Right forelimb (tissue), 1 donor: ENCODE measurements around the gene FBXO44.

Experiments used
- DNase-seq: peaks from one replicate; pipeline ENCODE4 v3.0.0-alpha.2; 2018

FBXO44 gene

DNA sequence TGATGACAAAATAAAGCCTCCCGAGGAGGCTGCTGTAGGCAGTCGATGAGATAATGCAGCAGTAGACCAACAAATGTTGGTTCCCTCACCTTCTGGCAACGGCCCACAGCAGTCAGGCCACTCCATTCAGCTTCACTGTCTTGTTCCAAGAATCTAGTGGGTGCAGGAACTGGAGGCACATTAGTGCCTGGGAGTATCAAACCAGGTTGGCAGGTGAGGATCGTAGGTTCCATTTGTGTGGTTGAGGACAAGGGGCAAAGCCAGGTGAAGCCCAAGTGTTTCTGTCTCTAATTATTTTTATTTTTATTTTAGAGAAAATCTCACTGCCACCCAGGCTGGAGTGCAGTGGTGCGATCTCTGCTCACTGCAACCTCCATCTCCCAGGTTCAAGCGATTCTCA lies 13.7 kb upstream of the FBXO44 start:
- no peak for DNase-seq

DNA sequence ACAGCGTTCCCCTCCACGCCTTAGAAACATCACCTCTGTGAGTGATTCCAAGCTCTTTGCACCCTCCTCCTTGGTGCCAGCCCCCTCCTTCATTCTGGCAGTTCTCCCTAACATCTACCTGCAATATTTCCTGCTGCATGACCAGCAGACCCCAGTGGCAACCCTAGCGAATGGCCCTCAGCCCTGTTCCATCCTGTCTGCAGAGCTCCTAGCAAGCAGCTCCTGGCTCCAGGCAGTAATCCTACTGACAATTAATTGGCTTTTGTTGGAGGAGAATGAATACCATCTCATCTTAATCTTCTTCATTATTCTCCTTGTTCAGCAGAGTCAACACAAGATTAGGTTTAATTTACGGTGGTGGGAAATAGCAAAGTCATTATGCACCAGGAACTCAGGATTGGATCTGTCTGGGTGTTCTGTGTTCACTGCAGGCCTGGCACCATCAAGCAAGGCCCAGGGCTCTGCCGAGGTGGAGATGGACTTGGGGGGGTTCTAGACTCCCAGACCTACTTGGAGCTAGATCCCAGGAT lies 12.8 kb upstream of the FBXO44 start:
- no peak for DNase-seq

DNA sequence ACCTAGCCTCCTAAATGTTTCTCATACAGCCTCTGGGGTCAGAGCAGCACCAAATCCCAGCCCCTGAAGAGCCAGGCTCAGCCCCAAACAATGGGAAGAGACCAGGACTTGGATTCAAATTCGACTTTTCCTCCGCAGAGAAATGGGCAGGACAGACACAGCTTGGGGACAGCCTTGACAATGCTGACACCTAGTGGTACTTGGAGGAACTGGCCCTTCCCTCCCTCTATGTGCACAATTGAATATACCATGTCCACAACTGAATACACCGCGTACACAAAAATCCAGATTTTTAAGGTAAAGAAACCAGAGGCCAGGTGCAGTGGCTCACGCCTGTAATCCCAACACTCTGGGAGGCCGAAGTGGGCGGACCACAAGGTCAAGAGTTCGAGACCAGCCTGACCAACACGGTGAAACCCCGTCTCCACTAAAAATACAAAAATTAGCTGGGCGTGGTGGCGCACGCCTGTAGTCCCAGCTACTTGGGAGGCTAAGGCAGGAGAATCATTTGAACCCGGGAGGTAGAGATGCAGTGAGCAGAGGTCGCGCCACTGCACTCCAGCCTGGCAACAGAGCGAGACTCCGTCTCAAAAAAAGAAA lies 12.2 kb upstream of the FBXO44 start:
- peak; percentile 81 for DNase-seq

DNA sequence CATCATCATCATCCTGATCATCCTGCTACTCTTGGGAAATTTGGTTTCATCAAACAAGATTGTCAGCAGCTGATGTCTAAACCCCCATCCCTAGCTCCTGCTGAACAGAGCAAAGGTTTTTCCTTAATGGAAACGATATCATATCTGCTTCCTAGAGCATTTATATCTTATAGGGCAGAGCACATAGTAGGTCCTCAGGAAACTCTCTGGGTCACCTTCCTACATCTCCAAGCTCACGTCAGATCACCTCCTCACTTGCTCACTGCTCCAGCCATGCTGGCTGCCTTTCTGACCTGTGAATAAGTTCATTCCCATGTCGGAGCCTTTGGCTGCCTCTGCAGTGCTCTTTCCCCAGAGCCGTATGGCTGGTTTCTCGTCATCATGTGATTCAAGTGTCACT lies 10.9 kb upstream of the FBXO44 start:
- no peak for DNase-seq

DNA sequence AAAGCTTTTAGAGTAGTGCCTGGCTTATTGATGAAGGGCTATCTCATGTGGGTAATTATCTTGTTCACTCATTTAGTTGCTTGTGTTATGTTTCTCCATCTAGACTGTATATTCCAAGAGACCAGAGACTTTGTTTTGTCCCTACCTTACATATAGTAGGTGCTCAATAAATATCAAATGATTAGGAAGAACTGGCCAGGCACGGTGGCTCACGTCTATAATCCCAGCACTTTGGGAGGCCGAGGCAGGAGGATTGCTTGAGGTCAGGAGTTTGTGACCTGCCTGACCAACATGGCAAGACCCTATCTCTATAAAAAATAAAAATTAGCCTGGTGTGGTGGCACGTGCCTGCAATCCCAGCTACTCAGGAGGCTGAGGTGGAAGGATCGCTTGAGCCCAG lies 9.4 kb upstream of the FBXO44 start:
- no peak for DNase-seq

DNA sequence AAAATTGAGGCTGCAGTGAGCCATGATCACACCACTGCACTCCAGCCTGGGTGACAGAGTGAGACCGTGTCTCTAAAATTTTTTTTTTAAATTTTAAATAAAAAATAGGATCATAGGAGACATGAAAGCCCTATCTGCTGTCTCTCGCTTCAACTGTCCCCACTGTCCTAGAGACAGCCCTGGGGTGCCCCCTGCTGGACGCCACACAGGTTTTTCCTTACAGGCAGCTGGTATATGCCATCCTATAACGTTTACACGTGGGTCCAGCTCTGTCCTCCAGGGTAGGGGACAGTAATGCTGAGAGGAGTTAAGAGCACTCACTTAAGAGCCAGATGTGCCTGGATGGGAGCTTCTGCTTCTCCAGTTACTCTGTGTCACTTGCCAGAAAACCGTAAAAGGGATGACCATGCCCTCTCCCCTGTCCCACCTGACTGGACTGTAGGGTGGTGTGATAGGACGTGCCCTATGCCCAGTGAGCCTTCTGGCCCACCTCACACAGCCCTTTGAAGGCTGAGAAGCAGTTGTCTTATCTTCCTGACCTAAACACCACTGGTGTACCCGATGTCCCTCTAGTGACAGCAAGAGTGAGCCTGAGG lies 8.9 kb upstream of the FBXO44 start:
- peak; percentile 84 for DNase-seq

DNA sequence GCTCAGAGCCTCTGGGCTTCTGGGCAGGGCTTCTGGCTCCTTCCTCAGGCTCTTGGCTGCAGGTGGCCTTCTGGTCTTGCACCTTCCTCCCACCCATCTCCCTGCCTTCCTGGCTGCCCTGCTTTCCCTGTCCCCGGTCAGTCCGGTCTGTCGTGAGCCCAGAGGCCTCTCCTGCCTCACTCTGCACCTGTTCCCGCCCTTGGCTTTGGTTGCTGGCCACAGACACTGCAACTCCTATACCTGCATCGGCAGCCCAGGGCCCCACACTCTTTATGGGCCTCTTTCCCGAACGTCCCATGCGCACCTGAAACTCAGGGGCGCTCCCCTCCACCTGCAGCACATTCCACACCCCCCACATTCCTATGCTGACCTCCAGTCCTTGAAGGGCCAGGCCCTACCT lies 8.4 kb upstream of the FBXO44 start:
- no peak for DNase-seq

DNA sequence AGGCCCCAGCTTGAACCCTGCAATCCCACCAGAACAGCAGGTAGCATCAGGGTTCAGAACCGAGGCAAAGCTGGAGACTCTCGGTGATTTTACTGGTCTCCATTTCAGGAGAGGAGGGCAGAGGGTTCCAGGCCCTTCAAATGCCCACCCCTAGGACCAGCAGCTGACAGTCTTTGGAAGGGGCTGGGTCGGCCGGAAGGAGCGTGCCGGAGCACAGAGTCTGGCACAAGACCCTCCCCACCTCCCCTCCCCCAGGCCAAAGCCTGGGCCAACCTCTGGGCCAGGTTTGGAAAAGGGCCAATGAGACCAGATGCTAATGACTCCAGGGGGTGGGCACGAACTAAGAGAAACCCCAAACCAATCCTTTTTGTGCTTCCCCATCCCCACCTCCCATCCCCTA lies 7.3 kb upstream of the FBXO44 start:
- DNase-seq = no peak

DNA sequence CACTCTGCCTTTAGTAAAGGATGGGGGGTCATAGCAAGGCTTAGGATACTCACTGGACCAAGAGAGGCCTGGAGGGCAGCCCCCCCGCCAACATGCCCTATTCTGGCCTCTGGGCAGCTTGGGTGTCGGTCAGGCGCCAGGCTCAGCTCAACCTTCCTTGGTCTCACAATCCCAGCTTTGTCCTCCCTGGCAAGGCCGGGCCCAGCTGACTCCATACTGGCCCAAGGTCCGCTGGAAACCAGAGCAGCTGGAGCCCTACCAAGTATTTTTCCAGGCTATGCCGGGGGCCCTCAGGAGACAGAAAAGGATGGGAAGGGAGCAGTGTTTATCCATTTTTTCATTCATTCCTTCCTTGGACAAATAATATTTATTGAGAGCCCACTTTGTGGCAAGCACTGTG lies 6.6 kb upstream of the FBXO44 start:
- DNase-seq = peak; percentile 53

DNA sequence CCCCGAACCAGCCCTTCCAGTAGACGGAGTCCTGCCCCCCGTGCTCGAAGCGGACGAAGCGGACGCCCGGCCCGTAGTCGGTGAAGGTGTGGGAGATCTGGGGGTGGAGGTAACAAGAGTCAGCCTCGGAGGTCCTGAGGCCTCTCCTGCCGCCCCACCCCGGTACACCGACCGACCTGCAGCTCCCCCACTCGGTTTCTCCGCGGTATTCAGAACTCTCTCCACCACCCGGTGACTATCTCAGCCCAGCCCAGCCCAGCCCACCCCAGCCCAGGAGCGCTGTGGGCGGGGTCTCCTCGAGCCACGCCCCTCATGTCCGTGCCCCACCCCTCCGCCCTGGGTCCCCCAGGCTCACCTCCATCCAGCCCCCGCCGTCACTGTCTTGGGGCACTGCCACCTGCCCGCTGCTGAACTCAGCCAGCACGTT lies 5.9 kb upstream of the FBXO44 start:
- DNase-seq = no peak

DNA sequence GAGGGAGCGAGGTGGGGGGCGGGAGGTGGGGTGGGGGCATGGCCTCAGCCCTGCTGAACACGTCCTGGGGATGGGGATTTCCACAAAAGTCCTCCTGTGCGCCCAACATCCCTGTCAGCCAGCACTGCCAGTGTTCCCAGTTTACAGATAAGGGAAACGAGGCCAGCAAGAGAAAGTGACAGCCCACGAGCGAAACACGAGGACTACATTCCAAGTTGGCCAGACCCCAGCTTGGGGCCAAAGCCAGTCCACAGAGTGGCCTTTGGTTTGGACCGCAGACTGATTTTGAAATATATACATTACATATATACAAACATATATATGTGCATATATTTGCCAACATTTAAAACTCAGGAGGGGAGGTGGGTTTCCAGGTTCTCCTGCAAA lies 5.4 kb upstream of the FBXO44 start:
- DNase-seq = no peak

DNA sequence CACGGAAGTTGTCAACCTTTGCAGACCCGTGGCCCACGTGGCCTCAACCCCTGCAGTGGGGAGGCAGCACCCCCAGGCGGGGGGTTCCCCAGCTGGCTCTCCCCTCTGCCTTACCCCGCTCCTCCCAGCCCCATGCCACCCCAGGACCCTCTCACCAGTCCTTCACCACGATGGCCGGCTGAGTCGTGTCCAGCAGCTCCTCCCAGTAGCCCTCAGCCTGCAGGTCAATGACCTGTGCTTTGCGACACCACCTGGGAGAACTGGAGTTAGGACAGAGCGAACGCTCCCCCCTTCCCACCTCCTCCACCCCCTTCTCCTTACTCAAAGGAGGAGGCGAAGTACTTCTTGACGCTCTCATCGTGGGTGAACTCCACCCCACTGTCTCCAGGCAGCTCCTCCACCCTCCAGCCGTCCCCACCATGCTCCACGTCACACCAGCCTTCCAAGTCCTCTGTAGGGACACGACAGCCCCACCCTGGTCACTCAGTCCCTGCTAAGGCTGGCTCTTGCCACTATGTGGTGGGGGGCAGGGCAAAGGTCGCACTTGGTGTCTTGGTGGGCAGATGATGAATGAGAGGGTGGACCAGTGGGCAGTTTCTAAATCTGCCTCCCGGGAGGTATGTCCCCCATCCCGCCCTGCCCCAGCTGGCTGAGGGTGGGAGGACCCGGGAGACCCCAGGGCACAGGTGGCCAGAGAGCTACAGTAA lies 4.9 kb upstream of the FBXO44 start:
- no peak for DNase-seq

DNA sequence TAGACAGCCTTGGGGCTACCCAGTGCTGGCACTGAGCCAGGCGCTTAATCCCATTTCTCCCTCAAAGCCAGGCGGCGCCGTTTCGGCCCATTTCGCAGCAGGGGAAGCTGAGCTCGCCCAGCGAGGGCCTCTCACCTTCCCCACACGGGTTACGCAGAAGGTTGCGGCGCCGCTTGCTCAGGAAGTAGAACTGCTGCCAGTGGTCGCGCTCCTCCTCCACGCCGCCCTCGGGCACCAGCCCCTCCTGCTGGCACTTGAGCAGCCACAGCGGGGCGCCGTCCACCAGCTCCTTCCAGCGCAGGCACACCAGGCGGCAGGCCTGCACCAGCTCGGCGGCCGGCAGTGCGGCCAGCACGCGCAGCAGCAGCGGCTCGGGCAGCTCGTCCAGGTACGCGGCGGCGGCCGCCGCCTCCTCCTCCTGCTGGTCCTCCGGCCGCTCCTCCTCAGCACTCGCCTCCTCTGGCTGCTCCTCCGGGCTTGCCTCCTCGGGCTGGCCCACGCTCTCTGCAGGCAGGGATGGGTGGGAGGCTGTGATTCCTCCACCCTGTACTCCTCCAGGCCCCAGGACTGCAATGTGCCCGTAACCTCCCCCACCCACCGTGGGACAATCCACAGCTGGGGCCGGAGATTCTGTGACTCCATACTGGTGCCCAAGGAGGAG lies 4.2 kb upstream of the FBXO44 start:
- peak; percentile 70 for DNase-seq

DNA sequence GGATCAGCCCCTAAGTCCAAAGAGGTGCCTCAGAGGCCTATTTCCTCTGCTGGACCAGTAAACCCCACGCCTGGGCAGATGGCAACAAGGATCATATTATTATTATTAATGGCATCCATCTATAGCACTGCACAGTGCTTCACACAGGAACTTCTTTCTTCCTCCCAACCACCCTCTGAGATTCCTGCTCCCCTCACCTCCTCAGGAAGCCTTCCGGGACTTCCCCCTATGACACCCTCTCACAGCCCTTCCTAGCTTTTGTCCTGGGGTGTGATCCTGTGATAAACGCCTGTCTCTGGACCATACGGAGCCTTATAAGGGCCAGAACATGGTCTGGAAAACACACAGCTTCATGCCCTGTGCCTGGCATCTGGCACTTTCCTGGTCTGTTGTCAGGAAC lies 3.7 kb upstream of the FBXO44 start:
- no peak for DNase-seq

DNA sequence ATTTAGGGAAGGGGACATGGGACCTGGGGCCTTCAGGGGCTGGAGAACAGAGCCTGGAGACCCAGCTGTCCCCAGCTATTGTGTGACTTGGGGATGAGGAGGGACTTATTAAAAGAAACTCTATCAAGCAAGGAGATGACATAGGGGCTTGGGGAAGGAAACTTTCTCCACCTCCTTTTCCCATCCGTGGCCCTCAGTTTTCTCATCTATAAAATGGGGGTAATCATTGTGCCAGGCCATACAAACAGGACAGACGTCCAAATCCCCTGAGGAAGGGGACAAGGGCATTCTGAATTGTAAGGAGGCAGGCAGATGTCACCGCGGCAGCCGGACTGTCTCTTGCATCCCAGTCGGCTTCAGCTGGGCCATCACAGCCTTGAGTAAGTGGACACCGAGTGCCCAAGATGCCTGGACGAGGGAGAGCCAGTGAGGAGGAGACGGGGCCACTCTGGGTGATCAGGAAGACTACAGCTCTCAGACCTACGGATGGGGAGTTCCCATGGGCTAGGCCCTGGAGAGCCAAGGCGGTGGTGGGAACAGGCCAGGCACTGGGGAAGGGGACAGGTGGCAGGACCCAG lies 2.4 kb upstream of the FBXO44 start:
- no peak for DNase-seq

DNA sequence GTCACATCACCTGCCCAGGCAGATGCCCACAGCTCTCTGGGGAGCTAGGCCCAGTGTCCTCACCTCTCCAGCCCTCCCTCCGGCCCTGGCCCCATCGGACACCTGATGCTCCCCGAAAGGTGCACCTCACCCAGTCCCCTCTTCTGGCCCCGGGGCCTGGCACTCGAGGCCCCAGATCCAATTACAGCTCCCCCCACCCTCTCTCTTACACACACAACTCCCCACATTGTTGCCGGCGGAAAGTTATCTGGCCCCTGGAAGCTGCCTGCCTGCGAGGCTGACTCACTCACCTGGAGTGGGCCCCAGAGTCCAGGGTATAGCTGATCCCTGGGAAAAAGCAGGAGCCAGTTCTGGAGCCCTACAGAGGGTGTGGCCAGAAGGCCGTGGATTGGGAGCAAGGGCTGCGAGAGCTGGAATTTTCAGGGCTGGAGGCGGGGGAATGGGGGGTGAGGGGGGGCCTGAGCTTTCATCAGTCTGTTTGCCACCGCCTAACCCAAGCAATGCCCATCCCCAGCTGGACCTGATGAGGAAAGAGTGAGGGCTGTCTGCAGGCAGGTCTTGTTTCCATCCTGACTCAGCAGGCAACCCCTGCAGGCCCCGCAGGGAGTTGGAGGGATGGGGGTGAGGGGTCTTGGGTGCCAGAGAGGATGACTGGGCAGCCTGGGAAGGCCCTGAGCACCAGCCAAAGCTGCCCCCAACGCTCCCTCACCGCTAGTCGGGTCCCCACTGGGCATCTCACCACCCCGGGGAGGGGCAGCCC lies 1.4 kb upstream of the FBXO44 start:
- no peak for DNase-seq

DNA sequence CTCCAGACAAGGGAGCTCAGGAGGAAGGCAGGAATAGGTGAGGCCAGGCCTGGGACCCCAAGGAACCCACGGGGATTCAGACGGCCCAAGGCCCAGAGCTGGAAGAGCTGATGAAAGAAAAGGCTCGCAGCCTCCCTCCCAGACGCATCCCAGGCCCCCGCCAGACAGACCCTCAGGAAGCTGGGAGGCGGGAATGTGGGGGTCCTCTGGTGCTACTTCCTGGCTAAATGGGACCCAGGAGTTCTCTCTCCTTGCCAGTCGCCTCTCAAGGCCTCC lies 878 bp upstream of the FBXO44 start:
- DNase-seq = no peak

DNA sequence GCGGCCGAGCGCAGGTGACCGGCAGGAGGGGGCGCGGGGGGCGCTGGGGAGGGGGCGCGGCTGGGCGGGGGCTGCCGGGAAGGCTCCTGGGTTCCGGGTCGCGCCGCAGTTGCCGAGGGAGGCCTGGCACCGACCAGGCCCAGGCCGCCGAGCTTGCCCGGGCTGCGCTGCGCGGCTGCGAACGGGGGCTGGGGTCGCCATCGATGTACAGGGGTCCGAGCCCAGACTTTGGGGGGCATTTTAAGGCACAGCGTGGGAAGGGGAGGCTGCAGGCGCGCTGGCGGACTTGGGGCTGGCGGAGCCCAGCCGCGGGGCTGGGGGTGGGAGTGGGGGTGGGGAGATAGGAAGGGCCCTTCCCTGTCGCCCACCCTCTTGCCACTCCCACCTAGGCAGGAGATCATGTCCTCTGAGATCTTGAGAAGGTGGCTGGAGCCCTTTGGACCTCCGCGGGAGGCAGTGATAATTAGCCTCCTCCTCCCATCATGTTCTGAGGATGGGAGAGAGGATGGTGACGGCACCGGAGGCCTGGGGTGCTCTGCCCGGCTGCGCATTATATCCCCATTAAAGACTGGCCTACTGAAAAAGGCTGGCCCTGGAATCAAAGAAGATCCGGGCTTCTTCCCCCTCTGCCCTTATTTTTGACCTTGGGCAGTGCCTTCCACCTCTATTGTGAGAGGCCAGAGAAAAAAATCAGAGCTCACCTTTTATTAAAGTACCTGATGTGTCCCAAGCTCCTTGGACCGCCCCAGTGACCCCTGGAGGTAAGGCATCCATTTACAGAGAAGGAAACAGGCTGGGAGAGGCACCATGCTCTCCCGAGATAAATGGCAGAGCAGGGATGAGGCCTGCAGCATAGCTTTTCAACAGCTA lies 497 bp downstream of the FBXO44 start:
- no peak for DNase-seq

DNA sequence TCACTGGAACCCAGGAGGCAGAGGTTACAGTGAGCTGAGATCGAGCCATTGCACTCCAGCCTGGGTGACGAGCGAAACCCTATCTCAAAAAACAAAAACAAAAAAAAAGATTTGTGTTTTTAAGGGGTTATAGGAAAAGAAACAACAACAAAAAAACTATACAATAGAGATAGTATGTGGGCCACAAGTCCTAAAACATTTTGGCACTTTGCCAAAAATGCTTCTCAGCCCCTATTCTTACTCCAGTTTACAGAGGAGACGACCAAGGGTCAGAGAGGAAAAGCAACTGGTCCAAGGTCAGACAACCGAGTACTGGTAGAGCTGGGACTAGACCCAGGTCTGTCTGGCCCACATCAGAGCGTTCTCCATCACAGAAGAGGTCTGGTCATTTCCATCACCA lies 3.0 kb downstream of the FBXO44 start:
- no peak for DNase-seq

DNA sequence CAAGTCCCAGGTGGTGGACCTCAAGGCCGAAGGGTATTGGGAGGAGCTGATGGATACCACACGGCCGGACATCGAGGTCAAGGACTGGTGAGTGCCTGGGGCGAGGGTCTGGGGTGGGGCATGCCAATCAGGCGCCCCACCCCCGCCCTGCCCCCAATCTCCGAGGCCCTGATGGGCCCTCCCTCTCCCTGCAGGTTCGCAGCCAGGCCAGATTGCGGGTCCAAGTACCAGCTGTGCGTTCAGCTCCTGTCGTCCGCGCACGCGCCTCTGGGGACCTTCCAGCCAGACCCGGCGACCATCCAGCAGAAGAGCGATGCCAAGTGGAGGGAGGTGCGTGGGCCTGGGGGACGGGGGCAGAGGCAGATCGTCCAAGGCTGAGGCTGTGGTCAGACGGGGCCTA lies 3.9 kb downstream of the FBXO44 start:
- DNase-seq = no peak

DNA sequence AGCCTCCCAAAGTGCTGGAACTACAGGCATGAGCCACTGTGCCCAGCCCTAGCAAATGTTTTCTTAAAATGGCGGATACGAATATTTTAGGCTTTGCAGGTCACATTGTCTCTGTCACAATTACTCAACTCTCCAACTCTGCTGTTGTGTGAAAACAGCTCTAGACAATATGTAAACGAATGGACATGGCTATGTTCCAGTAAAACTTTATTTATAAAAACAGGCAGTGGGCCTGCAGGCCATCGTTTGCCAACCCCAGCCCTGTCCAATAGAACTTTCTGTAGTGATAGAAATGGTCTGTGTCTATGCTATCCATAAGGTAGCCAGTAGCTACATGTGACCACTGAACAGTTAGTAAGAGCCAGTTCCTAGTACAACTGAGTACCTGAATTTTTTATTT lies 5.1 kb downstream of the FBXO44 start:
- no peak for DNase-seq

DNA sequence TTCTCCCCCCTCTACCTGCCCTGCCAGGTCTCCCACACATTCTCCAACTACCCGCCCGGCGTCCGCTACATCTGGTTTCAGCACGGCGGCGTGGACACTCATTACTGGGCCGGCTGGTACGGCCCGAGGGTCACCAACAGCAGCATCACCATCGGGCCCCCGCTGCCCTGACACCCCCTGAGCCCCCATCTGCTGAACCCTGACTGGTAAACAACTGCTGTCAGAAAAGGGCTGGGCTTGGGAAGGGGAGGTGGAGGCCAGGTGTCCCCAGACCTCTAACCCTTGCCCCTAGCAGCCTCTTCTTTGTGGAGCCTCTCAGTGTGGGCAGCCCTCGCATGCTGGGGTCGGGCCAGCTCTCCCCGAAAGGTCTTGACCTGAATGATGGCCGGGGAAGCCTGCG lies 6.4 kb downstream of the FBXO44 start:
- no peak for DNase-seq
